GM23338 (cell line): Measurements from ENCODE around the gene MRPL18. TPM values are rescaled to one million over a fixed set of nuclear protein-coding genes. Genes with fewer than 3 reads are reported as not detected.

Experiments used
- ATAC-seq: fragments of 200-7000 bp; cut with Tn5 transposase; 3 replicates; pipeline ENCODE4 v1.9.1; 2020
- DNase-seq: peaks from one replicate; pipeline ENCODE4 v3.0.0-alpha.2; 2015; ENCODE audit warnings: low spot score
- H2AFZ ChIP-seq: fragments of 200-600 bp; sonication (generic); 2 replicates; pipeline ENCODE4 v1.8.0; 2016; ENCODE audit warnings: antibody characterized with exemption, mild to moderate bottlenecking, moderate library complexity
- H3F3A ChIP-seq: fragments of 200-600 bp; sonication (generic); replicated peaks from 2 replicates; pipeline ENCODE4 v1.8.0; 2017; ENCODE audit warnings: antibody characterized with exemption, mixed run types, low read depth
- H3K27ac ChIP-seq: fragments of 200-600 bp; sonication (generic); 2 replicates; pipeline ENCODE4 v1.6.1; 2016; ENCODE audit warnings: low read depth
- H3K27me3 ChIP-seq: fragments of 200-600 bp; sonication (generic); 2 replicates; pipeline ENCODE4 v1.8.0; 2016; ENCODE audit warnings: mild to moderate bottlenecking, mixed run types, moderate library complexity; ENCODE audit not compliant: insufficient read depth
- H3K36me3 ChIP-seq: fragments of 200-600 bp; sonication (generic); 2 replicates; pipeline ENCODE4 v1.8.0; 2016; ENCODE audit warnings: mild to moderate bottlenecking; ENCODE audit not compliant: insufficient read depth
- H3K4me1 ChIP-seq: fragments of 200-600 bp; sonication (generic); 2 replicates; pipeline ENCODE4 v1.8.0; 2016; ENCODE audit warnings: mild to moderate bottlenecking, moderate library complexity; ENCODE audit not compliant: insufficient read depth
- H3K4me2 ChIP-seq: fragments of 200-600 bp; sonication (generic); 2 replicates; pipeline ENCODE4 v1.7.1; 2017; ENCODE audit warnings: mixed run types
- H3K4me3 ChIP-seq: fragments of 200-600 bp; sonication (generic); 2 replicates; pipeline ENCODE4 v1.6.1; 2016; ENCODE audit warnings: mixed run types
- H3K79me2 ChIP-seq: fragments of 200-600 bp; sonication (generic); replicated peaks from 2 replicates; pipeline ENCODE4 v1.8.0; 2017; ENCODE audit warnings: mild to moderate bottlenecking; ENCODE audit not compliant: insufficient read depth
- H3K9me2 ChIP-seq: fragments of 200-600 bp; sonication (generic); 2 replicates; pipeline ENCODE4 v1.8.0; 2017; ENCODE audit not compliant: insufficient read depth
- H4K20me1 ChIP-seq: fragments of 200-600 bp; sonication (generic); replicated peaks from 2 replicates; pipeline ENCODE4 v1.8.0; 2017; ENCODE audit warnings: mild to moderate bottlenecking; ENCODE audit not compliant: insufficient read depth
- H3K27ac Mint-ChIP-seq: 2 replicates; pipeline ENCODE4 v1.8.0; 2020; ENCODE audit warnings: inconsistent platforms, mild to moderate bottlenecking, moderate library complexity, mixed read lengths
- H3K27me3 Mint-ChIP-seq: 3 replicates; pipeline ENCODE4 v1.8.0; 2022; ENCODE audit warnings: low read depth, mild to moderate bottlenecking, moderate library complexity, mixed read lengths, inconsistent platforms; ENCODE audit not compliant: insufficient read depth, poor library complexity
- H3K36me3 Mint-ChIP-seq: 3 replicates; pipeline ENCODE4 v1.8.0; 2021; ENCODE audit warnings: low read depth, mild to moderate bottlenecking, inconsistent platforms, moderate library complexity, mixed read lengths
- H3K4me1 Mint-ChIP-seq: 3 replicates; pipeline ENCODE4 v1.8.0; 2020; ENCODE audit warnings: mild to moderate bottlenecking, inconsistent platforms, mixed read lengths
- H3K4me3 Mint-ChIP-seq: 3 replicates; pipeline ENCODE4 v1.8.0; 2021; ENCODE audit warnings: moderate library complexity, mild to moderate bottlenecking, inconsistent platforms, mixed read lengths
- H3K9me3 Mint-ChIP-seq: 3 replicates; pipeline ENCODE4 v1.8.0; 2020; ENCODE audit warnings: moderate library complexity, mild to moderate bottlenecking, inconsistent platforms, mixed read lengths
- CREB1 ChIP-seq: fragments of 250-450 bp; sonication (Bioruptor Pico); IDR thresholded peaks from 2 replicates; pipeline ENCODE4 v1.5.0; 2020; ENCODE audit warnings: low read depth, mild to moderate bottlenecking, moderate library complexity
- ETS1 ChIP-seq: IDR thresholded peaks from 2 replicates; pipeline ENCODE4 v1.6.1; 2016; ENCODE audit warnings: antibody characterized with exemption
- EZH2 ChIP-seq: fragments of 200-600 bp; sonication (generic); IDR thresholded peaks from one replicate; pipeline ENCODE4 v1.8.0; 2017; ENCODE audit warnings: antibody characterized with exemption, mild to moderate bottlenecking, low read depth; ENCODE audit not compliant: unreplicated experiment
- EZH2phosphoT487 ChIP-seq: fragments of 200-600 bp; sonication (generic); IDR thresholded peaks from one replicate; pipeline ENCODE4 v1.8.1; 2018; ENCODE audit warnings: antibody characterized with exemption; ENCODE audit not compliant: unreplicated experiment
- JUNB ChIP-seq: IDR thresholded peaks from one replicate; pipeline ENCODE4 v1.6.1; 2016; ENCODE audit warnings: antibody characterized with exemption; ENCODE audit not compliant: unreplicated experiment
- NANOG ChIP-seq: IDR thresholded peaks from 2 replicates; pipeline ENCODE4 v1.6.1; 2016; ENCODE audit warnings: antibody characterized with exemption, borderline replicate concordance
- POLR2AphosphoS5 ChIP-seq: IDR thresholded peaks from 2 replicates; pipeline ENCODE4 v1.6.1; 2016; ENCODE audit warnings: antibody characterized with exemption, low read depth
- REST ChIP-seq: IDR thresholded peaks from one replicate; pipeline ENCODE4 v1.6.1; 2018; ENCODE audit warnings: antibody characterized with exemption; ENCODE audit not compliant: unreplicated experiment
- STAT1 ChIP-seq: IDR thresholded peaks from one replicate; pipeline ENCODE4 v1.6.1; 2016; ENCODE audit warnings: antibody characterized with exemption; ENCODE audit not compliant: unreplicated experiment
- ZNF114 ChIP-seq: fragments of 250-450 bp; sonication (Bioruptor Pico); IDR thresholded peaks from 2 replicates; pipeline ENCODE4 v1.5.0; 2020; ENCODE audit warnings: mild to moderate bottlenecking, moderate library complexity
- ZNF331 ChIP-seq: fragments of 250-450 bp; sonication (Bioruptor Pico); IDR thresholded peaks from 2 replicates; pipeline ENCODE4 v1.5.0; 2020; ENCODE audit warnings: low read depth, mild to moderate bottlenecking, moderate library complexity
- ZNF462 ChIP-seq: fragments of 250-450 bp; sonication (Bioruptor Pico); IDR thresholded peaks from 2 replicates; pipeline ENCODE4 v1.5.0; 2020; ENCODE audit warnings: mild to moderate bottlenecking, moderate library complexity
- polyA plus RNA-seq: library from polyadenylated mRNA; unstranded; fragments of >200 nt; fragmentation: Nextera tagmentation; extraction: Ambion mirVana; gene quantifications from 2 replicates; pipeline ENCODE4 v1.2.1, GENCODE V29; 2016
- total RNA-seq: library from RNA; depleted of rRNA; stranded (reverse); fragments of >200 nt; shearing (Covaris generic); gene quantifications from 2 replicates; pipeline ENCODE4 v1.2.3, GENCODE V29; 2014
- TF ChIP-seq, protein P1 (sequence below), 2 experiments: fragments of 200-600 bp in 1 of 2; sonication (generic) in 1 of 2; conservative IDR thresholded peaks; 2 replicates each; pipeline versions ENCODE4 v1.5.1 to v1.6.1; 2016 to 2017; ENCODE audit warnings: antibody characterized with exemption in 2 of 2, low read depth in 2 of 2, mild to moderate bottlenecking in 2 of 2, moderate library complexity in 1 of 2

Gene MRPL18
- total and polyA plus RNA-seq, 2 experiments from 2014 or later = 91.4 to 228 TPM

- ATAC-seq (no peak), DNase-seq (no peak)
- no peaks in the 10 kb centered on the region for H3K27me3 ChIP-seq
- H3K9me2 ChIP-seq = no peaks in the 10 kb centered on the region
- no peaks in the 10 kb centered on the region; the same call in 2 of the 3 replicates for H3K36me3 Mint-ChIP-seq
- H3K4me1 Mint-ChIP-seq = peaks cover 22% of the 10 kb centered on the region
- H3K4me2 ChIP-seq = no peak overlapping the region
- H3K27ac Mint-ChIP-seq = no peak overlapping the region
- no peaks in the 10 kb centered on the region for H3K4me1 ChIP-seq
- H3K4me3 ChIP-seq = no peak overlapping the region
- no peaks in the 10 kb centered on the region for H3K36me3 ChIP-seq
- H3K9me3 Mint-ChIP-seq = no peaks in the 10 kb centered on the region
- H3K27ac ChIP-seq = no peak overlapping the region
- no peaks in the 10 kb centered on the region for H4K20me1 ChIP-seq
- no peak overlapping the region for H2AFZ ChIP-seq
- TF ChIP-seq ZNF331 = no peak
- no peak for TF ChIP-seq POLR2AphosphoS5
- TF ChIP-seq JUNB = no peak
- no peak for TF ChIP-seq EZH2phosphoT487
- no peak for TF ChIP-seq NANOG
- TF ChIP-seq ZNF462 = no peak
- no peak for TF ChIP-seq REST
- TF ChIP-seq, protein P1, sequence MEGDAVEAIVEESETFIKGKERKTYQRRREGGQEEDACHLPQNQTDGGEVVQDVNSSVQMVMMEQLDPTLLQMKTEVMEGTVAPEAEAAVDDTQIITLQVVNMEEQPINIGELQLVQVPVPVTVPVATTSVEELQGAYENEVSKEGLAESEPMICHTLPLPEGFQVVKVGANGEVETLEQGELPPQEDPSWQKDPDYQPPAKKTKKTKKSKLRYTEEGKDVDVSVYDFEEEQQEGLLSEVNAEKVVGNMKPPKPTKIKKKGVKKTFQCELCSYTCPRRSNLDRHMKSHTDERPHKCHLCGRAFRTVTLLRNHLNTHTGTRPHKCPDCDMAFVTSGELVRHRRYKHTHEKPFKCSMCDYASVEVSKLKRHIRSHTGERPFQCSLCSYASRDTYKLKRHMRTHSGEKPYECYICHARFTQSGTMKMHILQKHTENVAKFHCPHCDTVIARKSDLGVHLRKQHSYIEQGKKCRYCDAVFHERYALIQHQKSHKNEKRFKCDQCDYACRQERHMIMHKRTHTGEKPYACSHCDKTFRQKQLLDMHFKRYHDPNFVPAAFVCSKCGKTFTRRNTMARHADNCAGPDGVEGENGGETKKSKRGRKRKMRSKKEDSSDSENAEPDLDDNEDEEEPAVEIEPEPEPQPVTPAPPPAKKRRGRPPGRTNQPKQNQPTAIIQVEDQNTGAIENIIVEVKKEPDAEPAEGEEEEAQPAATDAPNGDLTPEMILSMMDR (conservative IDR thresholded peaks at IDR 0.05; ENCODE audit: low read depth in 2 of 2) = no peak
- TF ChIP-seq ETS1 = no peak
- no peak for TF ChIP-seq CREB1
- no peak for TF ChIP-seq STAT1
- no peak for TF ChIP-seq ZNF114 (CRISPR knock-in tag)
- TF ChIP-seq EZH2 = no peak
- H3K4me3 Mint-ChIP-seq = no peak overlapping the region
- H3K79me2 ChIP-seq = no peaks in the 10 kb centered on the region
- no peaks in the 10 kb centered on the region for H3F3A ChIP-seq
- H3K27me3 Mint-ChIP-seq = peaks cover 16% of the 10 kb centered on the region
Measured at GRCh38 chr6:159823953-159824352, 33.7 kb downstream of the MRPL18 start.
